ENCODE data around the gene ZC3H10.
"Not testable (repeated sequence)": the region's sequence is repeated elsewhere in the genome, so short reads cannot be mapped to it uniquely, and the experiment has no call there.

The ZC3H10 gene

GRCh38 chr12:56114084-56114483 is 4.0 kb upstream of the ZC3H10 start:
- H3K9me3 ChIP-seq = no peaks in the 10 kb centered on the region
- TF ChIP-seq, protein P1, sequence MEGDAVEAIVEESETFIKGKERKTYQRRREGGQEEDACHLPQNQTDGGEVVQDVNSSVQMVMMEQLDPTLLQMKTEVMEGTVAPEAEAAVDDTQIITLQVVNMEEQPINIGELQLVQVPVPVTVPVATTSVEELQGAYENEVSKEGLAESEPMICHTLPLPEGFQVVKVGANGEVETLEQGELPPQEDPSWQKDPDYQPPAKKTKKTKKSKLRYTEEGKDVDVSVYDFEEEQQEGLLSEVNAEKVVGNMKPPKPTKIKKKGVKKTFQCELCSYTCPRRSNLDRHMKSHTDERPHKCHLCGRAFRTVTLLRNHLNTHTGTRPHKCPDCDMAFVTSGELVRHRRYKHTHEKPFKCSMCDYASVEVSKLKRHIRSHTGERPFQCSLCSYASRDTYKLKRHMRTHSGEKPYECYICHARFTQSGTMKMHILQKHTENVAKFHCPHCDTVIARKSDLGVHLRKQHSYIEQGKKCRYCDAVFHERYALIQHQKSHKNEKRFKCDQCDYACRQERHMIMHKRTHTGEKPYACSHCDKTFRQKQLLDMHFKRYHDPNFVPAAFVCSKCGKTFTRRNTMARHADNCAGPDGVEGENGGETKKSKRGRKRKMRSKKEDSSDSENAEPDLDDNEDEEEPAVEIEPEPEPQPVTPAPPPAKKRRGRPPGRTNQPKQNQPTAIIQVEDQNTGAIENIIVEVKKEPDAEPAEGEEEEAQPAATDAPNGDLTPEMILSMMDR (IDR thresholded peaks at IDR 0.05; ENCODE audit: low read depth, low read length) = no peak
- peaks cover 44% of the 10 kb centered on the region for H3K36me3 ChIP-seq

DNA sequence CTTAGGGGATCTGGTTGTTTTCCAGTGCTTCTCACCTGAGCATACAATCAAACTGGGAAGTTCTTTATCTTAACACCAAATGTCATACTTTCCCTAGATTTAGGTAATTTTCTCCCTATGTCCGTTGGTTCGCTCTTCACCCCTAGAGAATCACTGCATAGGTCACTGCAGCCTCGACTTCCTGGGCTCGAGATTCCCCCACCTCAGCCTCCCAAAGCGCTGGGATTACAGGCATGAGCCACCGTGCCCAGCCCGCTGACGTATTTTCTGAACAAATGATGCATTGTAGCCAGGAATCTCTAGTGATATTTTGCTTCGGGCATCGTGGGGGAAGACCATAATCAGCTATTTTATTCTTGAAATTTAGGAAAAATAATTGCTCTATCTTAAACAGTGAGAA is 2.7 kb upstream of the ZC3H10 start:
- peaks cover 11% of the 10 kb centered on the region for H3K4me1 ChIP-seq
- H3K27me3 ChIP-seq = no peaks in the 10 kb centered on the region
- DNase-seq = no peak
- peak overlapping the region; percentile 96 for H3K4me3 ChIP-seq (ENCODE audit: low read depth, low read length)
- TF ChIP-seq, protein P1 (IDR thresholded peaks at IDR 0.05; ENCODE audit: low read depth, low read length) = no peak
- peaks cover 31% of the 10 kb centered on the region for H3K36me3 ChIP-seq
- H3K9me3 ChIP-seq = no peaks in the 10 kb centered on the region

More at GRCh38 chr12:56114084-56114483, 4.0 kb upstream of the ZC3H10 start:
- no peak for DNase-seq
- Histone ChIP-seq H3K4me3 (ENCODE audit: low read depth, low read length) (no peak overlapping the region), H3K4me1 (peaks cover 8% of the 10 kb centered on the region), H3K27me3 (no peaks in the 10 kb centered on the region)

GRCh38 chr12:56116267-56117081 is 1.6 kb upstream of the ZC3H10 start, which contains the start of gene RPL41:
Gene RPL41, plus strand, starts transcription at chr12:56116633.
- H3K36me3 ChIP-seq = peaks cover 21% of the 10 kb centered on the region
- peaks cover 11% of the 10 kb centered on the region for H3K4me1 ChIP-seq
- TF ChIP-seq, protein P1 (IDR thresholded peaks at IDR 0.05; ENCODE audit: low read depth, low read length) = no peak
- peak; percentile 93 for DNase-seq
- H3K9me3 ChIP-seq = no peaks in the 10 kb centered on the region
- no peaks in the 10 kb centered on the region for H3K27me3 ChIP-seq
- peak within 1 kb of the TSS; percentile 96 for H3K4me3 ChIP-seq (ENCODE audit: low read depth, low read length)

GRCh38 chr12:56117082-56117706 is 872 bp upstream of the ZC3H10 start:
- peaks cover 15% of the 10 kb centered on the region for H3K36me3 ChIP-seq
- peak overlapping the region; percentile 96 for H3K4me3 ChIP-seq (ENCODE audit: low read depth, low read length)
- H3K27me3 ChIP-seq, DNase-seq, H3K9me3 ChIP-seq: not testable (repeated sequence)
- H3K4me1 ChIP-seq = peaks cover 11% of the 10 kb centered on the region

- TF ChIP-seq, protein P1 (IDR thresholded peaks at IDR 0.05; ENCODE audit: low read depth, low read length) = no peak
- Histone ChIP-seq H3K4me1 (peaks cover 8% of the 10 kb centered on the region), H3K4me3 (ENCODE audit: low read depth, low read length) (peak overlapping the region; percentile 96), H3K9me3 (no peaks in the 10 kb centered on the region), H3K36me3 (peaks cover 8% of the 10 kb centered on the region), H3K27me3 (no peaks in the 10 kb centered on the region)
- DNase-seq = no peak
Measured at GRCh38 chr12:56118688-56119357, 757 bp downstream of the ZC3H10 start.

DNA sequence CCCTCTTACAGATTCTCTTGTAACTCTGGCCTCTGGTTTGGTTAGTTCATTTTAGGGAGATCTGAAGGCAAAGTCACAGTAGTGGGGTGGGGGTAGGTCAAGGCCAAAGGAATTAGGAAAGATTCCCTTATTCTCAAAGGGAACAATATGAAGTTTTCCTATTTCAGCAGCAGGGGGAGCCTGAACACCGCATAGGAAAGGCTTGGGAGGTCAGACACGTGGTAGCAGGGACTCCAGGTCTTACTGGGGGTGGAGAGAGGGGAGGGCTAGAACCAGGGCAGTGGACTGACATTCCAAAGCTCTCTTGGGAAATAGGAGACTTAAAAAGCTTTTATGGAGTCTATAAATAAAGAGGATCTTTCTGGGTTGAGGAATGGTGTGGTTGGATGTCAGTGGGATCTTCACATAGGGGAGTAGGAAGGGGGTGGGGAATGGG is 1.3 kb downstream of the ZC3H10 start:
- Histone ChIP-seq H3K4me1 (peaks cover 6% of the 10 kb centered on the region), H3K36me3 (peaks cover 8% of the 10 kb centered on the region), H3K27me3 (no peaks in the 10 kb centered on the region), H3K9me3 (no peaks in the 10 kb centered on the region), H3K4me3 (ENCODE audit: low read depth, low read length) (peak overlapping the region; percentile 96)
- TF ChIP-seq, protein P1 (IDR thresholded peaks at IDR 0.05; ENCODE audit: low read depth, low read length) = peak; percentile 87
- DNase-seq = peak; percentile 84

All from BE2C (cell line).